GM06990 (cell line): ENCODE data around the gene TMEM154.

Source experiments
- DNase-seq: peaks from one replicate; pipeline ENCODE4 v3.0.0-alpha.2; 2011; ENCODE audit not compliant: insufficient read length; ENCODE audit errors: extremely low read depth
- H3K27me3 ChIP-seq: replicated peaks from 2 replicates; pipeline ENCODE4 v1.6.0; 2011; ENCODE audit warnings: low read length; ENCODE audit not compliant: control insufficient read depth, insufficient read depth
- H3K36me3 ChIP-seq: 2 replicates; pipeline ENCODE4 v1.5.1; 2011; ENCODE audit warnings: low read length; ENCODE audit not compliant: control insufficient read depth, insufficient read depth
- H3K4me3 ChIP-seq: replicated peaks from 2 replicates; pipeline ENCODE4 v1.5.1; 2011; ENCODE audit warnings: low read depth, mild to moderate bottlenecking, control low read depth, low read length
- CTCF ChIP-seq: IDR thresholded peaks from 2 replicates; pipeline ENCODE4 v1.5.1; 2011; ENCODE audit warnings: low read length, control low read depth, mild to moderate bottlenecking, inconsistent platforms; ENCODE audit not compliant: insufficient read depth, poor library complexity, severe bottlenecking

Gene TMEM154

DNA sequence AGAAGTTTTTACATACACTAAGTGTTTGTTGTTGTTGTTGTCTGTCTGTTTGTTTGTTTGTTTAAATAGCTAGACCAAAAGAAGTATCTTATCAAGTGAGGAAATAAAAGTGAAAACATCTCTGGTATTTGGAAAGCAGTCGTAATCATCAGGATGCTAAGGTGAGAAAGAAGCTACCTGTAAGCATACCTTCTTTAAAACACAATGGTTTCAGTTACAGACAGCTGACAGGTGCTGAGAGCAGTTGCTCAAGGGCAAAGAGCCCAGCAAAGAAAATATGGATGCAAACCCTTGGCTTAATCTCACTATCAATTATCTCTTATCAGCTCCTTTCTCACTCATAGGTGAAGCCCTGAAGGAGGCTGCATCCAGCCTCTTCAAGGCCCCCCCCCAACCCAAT, 101.1 kb downstream of the TMEM154 start:
- TF ChIP-seq CTCF = no peak
- Histone ChIP-seq H3K4me3 (no peak overlapping the region), H3K27me3 (no peaks in the 10 kb centered on the region), H3K36me3 (no peaks in the 10 kb centered on the region)
- no peak for DNase-seq

- no peak for TF ChIP-seq CTCF
- Histone ChIP-seq H3K27me3 (no peaks in the 10 kb centered on the region), H3K36me3 (no peaks in the 10 kb centered on the region), H3K4me3 (no peak overlapping the region)
- DNase-seq = no peak
Observed at GRCh38 chr4:152577708-152578396, 101.9 kb downstream of the TMEM154 start.

DNA sequence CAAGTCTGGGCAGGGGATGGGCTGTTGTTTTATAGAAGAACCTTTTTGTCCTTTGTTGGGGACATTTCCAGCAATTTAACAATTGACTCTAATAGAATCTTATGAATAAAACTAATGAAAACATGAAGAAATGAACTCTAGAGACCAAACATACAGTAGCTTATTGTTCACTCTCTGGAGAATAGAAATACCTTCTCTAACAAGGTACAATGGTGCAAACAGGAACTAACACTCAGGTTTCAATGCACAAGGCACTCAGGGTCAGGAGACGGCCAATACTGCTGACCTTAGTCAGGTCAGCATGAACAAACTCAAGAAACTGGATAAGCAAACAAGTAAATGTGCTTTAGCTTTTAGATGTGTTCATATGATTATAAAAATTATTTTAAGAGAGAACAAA, 104.3 kb downstream of the TMEM154 start:
- TF ChIP-seq CTCF = no peak
- Histone ChIP-seq H3K27me3 (no peaks in the 10 kb centered on the region), H3K4me3 (no peak overlapping the region), H3K36me3 (no peaks in the 10 kb centered on the region)
- DNase-seq = no peak

DNA sequence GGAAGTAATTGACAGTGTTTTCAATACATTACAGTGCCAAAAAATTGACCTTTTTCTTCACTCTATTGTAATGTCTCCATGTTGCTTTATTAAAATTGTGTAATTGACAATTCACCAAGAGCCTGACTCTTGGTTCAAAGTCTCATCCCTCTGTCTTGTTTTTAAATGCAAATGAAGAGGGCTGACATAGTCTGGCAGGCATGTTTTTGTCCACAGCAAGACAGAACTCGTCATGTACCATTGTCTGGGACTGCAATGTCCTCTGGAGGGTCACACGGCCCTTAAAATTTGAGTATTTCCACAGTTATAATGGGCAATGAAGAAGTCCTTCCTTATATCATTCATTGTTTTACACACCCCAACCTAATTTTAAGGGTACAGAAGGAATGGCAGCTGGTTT, 105.9 kb downstream of the TMEM154 start:
- DNase-seq = no peak
- Histone ChIP-seq H3K27me3 (no peaks in the 10 kb centered on the region), H3K36me3 (no peaks in the 10 kb centered on the region), H3K4me3 (no peak overlapping the region)
- no peak for TF ChIP-seq CTCF

DNA sequence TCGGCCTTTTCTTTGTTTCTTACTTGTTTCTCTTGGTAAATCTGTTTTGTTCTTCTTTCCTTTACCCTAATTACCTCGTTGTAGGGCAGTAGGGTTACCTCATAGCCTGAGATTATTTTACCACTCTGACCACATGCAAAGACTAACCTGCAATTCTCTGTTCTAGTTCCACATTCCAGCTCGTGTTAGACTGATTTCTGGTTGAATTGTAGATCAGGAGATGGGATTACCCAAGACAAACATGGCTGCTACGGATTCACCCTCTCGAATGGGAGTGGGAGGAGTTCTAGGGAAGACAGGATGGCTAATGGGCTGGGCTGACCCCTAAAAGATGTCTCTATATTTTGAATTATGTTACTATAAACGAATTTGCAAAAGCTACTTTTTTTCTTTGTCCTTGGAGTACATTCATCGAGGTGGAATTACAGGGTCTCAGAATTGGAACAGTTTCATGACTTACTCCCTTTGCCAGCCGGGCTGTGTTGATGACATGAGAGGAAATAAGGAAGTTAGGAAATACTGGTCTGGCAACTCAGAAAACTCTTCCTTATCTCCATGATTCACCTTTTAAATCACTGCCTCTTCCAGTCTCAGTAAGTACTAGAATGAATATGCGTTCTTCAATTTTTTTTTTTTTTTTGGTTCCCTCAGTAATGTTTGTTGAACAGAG, 107.2 kb downstream of the TMEM154 start:
- TF ChIP-seq CTCF = no peak
- no peak overlapping the region for H3K4me3 ChIP-seq
- H3K36me3 ChIP-seq = no peaks in the 10 kb centered on the region
- no peaks in the 10 kb centered on the region for H3K27me3 ChIP-seq
- DNase-seq = no peak

DNA sequence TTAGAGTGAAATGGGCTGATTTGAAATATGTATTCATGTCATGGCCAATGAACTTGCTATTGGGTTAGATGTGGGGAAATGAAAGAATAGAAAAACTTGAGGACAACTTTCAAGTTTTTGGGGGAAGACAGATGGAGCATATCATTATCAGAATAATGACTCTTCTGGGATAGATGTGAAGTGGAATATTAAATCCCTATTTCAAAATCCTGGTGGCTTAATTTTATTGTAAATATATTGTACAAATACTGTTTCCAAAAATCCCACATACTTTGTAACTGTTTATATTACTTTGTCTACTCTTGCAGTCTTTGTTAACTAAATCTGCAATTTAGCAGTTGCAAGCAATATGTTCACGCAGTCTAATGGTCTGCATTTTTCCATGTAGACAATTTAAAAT, 108.0 kb downstream of the TMEM154 start:
- DNase-seq = no peak
- H3K36me3 ChIP-seq = no peaks in the 10 kb centered on the region
- H3K27me3 ChIP-seq = no peaks in the 10 kb centered on the region
- TF ChIP-seq CTCF = no peak
- H3K4me3 ChIP-seq = no peak overlapping the region
